HG03354 (cell line): ENCODE results near the gene CHPF.

ENCODE experiments used
- ATAC-seq: cut with Tn5 transposase; IDR thresholded peaks from one replicate; pipeline ENCODE4 v1.9.1; 2021; ENCODE audit warnings: mild to moderate bottlenecking; ENCODE audit not compliant: unreplicated experiment, poor library complexity, severe bottlenecking

The CHPF gene

DNA sequence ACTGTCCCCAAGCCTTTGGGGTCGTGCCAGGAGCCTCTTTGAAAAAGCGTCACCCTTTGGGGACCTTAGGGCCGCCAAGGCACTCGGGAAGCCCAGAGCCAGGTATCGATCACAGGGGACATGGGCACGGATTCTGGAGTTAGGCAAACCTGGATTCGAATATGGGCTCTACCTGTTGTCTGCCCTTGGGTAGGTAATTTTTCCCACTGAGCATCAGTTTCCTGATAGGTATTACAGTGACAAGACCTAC is 9.5 kb upstream of the CHPF start:
- ATAC-seq = no peak

DNA sequence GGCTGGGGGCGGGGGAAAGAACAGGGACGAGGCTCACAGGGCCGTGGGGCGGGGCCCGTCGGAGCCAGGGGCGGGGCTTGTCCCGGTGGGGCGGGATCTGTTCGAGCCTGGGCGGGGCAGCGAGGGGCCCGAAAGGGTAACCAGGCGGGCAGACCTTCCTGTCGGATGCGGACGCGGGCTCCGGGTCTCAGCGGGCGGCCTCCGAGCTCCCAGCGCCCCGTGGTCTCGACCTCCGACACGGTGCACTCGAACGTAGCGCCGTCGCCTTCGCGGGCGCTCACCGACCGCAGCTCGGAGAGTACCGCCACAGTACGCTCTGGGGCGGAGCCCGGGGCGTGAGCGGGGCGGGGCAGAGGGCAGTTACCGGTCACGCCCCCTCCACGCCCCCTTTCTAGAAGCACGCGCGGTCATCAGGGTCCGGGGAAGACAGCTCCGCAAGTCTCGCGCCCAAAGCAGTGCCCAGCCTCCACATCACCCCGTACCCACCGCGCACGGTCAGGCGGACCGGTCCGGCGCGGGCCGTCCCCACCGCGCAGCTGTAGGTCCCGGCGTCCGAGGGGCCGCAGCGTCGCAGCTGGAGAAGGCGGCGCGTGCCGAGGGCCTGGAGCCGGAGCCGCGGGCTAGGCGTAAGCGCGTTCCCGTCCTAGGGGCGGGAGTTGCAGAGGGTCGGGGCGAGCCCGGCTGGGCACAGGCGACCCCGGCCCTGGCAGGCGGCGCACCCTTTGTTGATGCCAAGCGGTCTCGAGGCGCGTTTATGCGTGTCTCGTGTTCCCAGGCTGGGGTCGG is 9.0 kb upstream of the CHPF start:
- ATAC-seq = peak; percentile 93

DNA sequence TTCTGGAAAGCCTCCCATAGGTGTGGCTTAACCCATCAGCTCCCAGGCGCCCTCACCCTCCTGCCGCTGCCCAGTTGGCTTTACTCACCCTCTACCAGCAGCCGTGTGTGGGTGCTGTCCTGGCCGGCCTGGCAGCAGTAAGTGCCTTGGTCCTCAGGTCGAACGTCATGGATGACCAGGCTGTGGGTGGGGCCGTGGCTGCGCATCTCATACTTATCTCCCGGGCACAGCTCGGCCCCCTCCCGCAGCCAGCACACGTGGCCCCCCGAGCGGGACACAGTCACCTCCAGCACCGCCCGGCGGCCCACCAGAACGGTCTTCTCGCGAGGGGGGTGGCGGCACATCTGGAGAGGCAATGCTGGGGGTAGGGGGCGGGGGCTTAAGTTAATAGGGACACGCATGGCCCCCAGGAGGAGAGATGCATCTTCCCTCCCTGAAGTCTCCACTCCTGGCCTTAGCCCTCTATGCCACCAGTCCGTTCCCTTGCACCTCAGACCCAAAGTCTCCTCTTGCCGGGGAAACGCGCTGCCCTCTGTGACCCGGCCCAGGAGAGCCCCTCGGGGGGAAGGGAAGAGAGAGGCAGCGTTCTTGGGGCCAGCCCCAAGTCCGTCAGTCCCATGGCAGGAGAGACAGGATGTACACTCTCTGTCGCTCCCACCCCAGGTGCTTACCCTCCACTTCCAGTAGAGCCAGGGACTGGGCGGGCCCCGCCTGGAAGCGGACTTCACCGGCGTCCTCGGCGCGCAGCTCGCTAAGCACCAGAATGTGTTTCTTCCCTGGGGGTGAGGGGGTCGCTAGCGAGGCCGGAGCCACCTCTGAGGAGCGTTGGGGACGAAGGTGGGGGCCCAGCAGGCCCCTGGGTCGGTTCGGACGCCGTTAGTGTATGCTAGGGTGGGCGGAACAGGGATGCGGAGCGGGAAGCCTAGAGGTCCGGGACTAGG is 8.1 kb upstream of the CHPF start:
- ATAC-seq = peak; percentile 11

DNA sequence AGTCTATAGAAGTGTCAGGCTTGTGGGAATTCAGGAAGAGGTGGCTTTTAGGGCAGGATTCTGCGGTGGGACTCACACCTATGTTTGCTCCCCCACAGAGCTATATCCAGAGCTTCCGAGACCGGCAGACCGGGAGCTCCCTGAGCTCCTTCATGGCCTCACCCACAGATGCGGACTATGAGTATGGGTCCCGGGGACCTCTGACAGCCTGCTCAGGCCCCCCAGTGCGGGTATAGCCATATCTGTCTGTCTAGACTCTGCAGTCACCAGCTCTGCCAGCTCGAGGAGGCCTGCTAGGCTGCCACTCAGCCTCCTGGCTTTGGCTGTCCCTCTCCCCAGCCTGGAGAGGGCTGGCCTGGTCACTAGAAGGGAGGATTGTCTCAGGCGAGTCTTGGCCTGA is 6.0 kb upstream of the CHPF start:
- ATAC-seq = no peak

DNA sequence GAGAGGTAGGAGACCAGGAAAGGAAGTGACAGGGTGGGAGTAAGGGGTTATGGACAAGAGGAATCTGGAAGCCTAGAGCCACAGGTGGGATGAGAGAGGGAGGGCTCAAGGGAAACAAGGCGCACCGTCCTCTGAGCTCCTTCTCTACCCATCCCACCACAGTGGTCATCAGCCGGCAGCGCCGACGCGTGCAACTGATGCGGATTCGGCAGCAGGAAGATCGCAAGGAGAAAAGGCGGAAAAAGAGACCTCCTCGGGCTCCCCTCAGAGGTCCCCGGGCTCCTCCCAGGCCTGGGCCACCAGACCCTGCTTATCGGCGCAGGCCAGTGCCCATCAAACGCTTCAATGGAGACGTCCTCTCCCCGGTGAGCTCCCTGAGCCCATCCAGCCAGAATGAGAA is 5.4 kb upstream of the CHPF start:
- no peak for ATAC-seq

DNA sequence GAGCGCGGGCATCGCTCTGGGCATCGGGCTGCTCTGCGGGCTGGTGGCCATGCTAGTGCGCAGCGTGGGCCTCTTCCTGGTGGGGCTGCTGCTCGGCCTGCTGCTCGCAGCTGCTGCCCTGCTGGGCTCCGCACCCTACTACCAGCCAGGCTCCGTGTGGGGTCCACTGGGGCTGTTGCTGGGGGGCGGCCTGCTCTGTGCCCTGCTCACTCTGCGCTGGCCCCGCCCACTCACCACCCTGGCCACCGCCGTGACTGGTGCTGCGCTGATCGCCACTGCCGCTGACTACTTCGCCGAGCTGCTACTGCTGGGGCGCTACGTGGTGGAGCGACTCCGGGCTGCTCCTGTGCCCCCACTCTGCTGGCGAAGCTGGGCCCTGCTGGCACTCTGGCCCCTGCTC is 4.0 kb upstream of the CHPF start:
- ATAC-seq = no peak

DNA sequence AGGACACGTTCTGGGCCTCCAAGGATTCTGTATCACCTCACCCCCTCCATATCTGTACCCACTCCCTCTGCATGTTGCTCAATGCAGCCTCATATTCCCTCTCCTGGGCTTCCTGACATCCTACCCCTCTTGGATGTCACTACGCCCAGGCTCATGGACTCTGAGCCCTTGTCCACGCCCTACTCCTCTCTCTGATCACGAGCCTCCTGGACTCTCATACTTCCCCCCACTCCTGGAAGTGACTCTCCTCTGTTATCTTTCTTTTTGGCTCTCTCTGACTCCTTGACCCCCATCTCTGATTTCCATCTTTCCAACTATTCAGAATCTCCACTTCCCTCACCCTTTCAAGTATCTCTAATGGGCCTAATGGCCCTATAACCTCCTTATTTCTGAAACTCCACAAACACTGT is 2.3 kb upstream of the CHPF start:
- ATAC-seq = no peak

DNA sequence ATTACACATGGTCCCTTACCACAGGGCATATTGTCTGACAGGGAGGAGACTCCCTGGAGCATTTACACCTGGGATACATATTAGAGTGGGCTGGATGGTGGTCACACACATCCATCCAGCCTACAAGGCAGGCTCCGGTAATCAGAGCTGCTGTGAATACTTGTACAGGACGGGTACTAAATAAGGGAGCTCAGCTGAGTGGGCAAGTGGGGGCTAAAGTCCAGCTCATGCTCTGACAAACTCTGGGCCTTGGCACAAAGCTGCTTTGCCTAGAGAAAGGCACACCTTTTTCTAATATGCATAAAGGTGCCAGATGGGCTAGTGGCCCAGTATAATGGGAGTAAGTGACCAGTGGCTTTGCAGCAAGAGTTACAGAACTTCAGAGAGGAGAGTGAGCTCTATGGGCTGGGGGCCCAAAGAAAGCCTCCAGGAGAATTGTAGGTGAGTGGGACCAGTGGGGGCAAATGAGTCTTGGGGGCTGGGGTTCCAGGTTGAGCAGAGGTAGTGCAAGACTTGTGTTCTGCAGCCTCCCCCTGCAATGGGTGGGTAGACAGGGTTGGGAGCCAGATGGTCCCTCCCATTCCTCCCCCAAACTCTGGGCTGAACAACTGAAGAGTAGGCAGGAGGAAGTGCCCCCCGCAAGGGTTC is 1.8 kb upstream of the CHPF start:
- no peak for ATAC-seq

DNA sequence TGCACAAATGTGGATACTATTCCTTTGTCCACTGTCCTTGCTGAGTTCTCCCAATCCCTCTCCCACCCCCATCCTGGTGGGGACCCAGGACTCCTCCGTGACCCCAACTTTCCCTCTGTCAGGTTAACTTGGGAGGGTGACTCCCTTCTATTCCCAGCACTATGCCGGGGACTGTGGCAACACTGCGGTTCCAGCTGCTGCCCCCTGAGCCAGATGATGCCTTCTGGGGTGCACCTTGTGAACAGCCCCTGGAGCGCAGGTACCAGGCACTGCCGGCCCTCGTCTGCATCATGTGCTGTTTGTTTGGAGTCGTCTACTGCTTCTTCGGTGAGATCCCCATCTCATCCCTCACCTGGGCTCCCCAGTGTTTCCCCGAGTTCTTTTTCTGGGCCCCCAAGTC is 958 bp upstream of the CHPF start:
- no peak for ATAC-seq

DNA sequence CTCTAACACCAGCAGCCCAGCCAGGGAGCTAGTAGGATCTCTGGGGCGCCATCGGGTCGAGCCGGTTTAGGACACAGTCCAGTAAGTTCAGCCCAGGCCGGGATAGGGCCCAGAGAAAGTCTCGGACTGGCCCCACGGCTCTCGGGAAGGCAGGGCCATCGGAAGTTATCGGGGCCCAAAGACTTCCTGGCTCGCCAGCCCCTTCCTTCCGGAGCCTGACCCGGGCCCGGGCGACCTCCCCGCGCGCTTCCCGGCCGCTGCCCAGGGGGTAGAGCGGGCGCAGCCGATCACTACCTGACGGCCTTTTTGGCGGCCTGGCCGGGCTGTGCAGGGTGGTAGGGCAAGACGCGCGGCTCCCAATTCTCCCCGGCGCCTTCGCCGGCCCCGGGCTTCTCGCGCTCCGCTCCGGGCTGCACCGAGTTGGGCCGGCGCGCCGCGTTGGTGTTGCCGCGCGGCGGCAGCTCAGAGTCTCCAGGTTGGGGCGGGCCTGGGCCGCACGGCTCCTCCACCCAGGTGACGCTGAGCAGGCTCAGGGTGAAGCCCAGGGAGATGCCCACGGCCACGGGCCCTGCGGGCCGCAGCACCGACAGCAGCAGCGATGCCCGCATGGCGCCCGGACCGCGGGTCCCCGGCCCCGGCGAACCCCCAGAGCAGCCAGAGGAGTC is 546 bp downstream of the CHPF start:
- peak; percentile 41 for ATAC-seq

DNA sequence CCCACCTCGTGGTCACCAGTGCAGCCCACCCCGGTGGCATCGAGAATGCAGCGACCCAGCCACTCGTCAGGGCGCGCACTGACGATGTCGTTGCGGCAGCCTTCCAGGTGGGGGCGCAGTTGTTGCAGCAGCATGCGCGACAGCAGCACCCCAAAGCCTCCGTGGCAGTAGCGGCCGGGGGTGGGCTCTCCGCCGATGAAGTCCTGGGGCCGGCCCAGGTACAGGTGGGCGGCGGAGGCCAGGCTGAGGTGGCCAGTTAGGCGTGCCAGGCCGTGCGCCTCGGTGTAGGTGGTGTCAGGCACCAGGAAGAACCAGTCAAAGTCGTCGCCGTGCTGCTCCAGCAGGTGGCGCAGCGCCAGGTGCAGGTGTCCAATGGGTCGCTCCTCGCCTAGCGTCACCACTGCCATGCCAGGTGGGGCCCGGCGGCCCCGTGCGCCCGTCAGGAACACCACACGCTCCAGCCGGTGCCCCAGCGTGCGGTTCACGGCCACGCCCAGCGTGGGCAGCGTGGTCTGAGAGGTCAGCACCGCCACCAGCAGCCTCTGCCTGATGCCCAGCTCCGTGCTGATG is 1.9 kb downstream of the CHPF start:
- peak; percentile 54 for ATAC-seq

DNA sequence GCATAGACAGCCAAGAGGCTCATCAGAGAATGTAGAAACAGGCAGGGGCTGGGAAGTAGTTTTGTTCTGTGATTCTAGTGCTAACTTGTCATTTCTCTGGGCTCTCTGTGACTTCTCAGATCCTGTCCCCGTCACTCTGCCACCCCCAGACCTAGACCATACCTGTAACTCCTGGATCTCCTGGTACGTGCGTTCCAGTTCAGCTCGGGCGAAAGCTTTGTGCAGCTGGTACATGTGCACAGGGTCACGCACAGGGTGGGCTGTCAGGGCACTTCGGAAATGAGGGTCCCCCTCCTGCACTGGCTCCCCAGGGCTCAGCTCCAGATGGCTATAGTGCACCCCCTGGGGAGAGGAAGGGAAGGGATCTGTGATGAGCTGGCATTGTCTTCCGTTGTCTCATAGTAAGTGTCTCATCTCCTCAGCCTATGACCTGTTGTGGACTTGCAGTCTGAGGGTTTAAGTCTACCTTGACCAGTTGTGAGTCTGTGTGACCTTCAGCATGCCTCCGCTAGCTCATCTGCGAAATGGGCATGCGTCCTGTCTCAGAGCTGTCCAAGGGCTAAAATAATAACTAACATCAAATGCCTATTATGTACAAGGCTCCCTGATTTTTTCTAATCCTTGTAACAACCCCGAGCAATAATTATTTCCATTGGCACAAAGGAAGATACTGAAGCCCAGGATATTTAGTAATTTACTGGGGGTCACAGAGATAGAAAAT is 2.7 kb downstream of the CHPF start:
- no peak for ATAC-seq

DNA sequence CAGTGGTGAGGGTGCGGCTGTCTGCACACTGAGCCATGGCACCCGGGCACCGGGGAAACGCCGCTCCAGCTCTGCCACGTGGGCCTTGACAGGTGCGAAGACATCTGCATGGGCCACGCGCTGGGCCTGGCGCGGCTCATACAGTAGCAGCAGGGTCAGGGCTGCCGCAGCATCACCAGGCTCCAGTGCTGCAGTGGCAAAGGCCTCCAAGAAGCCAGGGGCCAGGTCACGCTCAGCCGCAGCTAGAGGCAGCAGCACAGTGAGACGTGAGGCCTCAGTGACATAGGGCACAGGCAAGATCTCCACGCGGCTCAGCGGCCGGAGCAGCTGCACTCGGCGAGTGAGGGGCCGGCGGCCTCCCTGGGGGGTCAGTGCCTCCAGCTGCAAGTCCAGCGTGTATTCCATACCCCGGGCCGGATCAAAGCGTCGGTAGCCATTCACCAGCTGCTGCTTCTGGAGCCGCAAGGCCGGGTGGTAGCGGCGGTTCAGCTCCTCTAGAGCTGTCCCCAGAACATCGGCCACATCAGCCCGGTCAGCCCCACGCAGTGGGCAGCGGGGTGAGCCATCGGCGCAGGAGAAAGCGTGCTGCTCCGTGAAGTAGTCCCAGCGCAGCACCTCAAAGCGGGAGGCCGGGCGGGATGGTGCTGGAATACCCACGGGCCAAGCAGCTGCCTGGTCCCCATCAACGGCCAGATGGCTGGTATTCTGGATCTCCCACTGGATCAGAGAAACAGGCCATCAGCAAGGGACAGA is 3.5 kb downstream of the CHPF start:
- ATAC-seq = no peak

DNA sequence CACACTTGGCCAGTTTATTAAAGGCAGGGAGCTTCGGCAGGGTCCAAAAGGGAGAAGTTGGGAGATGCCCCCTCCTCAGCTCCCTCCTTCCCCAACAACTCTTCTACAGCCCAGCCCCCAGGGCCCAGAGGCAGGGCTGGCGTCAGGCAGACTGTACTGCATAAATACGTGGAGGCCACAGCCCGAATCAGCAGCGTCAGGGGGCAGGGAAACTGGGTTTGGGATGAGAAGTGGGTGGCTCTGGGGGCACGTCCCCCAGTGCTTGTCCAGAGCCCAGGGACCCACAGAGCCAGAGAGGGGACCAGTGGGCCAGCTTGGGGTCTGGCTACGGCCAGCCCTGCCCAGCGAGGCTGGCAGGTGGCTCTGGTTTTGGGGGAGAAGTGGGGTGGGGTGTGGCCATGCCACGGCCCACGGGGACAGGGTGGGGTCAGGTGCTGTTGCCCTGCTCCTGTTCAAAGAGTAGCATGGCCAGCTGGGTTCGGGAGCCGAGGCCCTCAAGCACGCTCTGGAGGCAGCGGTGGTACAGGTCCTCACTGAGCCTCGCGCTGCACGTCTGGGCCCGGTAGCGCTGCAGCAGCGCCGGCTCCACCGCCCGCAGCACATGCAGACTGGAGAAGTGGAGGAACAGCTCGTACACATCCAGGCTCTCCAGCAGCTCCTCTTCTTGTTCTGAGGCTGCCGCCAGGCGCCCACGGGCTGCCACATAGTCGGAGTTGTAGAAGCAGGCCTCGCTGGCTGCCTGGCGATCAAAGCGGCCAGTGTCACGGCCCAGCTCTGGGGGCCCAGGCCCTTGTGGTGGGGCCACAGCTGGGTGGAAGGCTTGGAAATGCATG is 4.4 kb downstream of the CHPF start:
- no peak for ATAC-seq

DNA sequence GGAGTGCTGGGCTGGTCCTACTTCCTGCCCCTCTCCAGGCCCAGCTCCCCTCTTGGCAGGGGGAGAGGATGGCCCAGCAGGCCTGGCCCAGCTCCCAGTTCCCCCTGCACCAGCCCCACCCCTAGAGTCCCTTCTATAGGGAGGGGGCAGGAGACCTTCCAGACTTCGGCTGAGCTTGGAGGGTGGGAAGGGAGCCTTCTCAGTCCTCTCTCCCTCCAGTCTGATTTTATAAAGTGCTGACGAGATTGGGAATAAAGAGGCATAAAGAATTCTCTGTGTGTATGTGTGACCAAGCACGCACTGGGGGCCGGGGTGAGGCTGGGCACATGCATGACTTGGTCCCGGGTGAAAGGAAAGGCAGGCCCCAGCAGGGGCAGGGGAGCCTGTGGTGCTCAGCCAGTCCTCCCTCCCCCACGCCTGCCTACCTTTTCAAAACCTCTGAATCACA is 5.1 kb downstream of the CHPF start:
- no peak for ATAC-seq

DNA sequence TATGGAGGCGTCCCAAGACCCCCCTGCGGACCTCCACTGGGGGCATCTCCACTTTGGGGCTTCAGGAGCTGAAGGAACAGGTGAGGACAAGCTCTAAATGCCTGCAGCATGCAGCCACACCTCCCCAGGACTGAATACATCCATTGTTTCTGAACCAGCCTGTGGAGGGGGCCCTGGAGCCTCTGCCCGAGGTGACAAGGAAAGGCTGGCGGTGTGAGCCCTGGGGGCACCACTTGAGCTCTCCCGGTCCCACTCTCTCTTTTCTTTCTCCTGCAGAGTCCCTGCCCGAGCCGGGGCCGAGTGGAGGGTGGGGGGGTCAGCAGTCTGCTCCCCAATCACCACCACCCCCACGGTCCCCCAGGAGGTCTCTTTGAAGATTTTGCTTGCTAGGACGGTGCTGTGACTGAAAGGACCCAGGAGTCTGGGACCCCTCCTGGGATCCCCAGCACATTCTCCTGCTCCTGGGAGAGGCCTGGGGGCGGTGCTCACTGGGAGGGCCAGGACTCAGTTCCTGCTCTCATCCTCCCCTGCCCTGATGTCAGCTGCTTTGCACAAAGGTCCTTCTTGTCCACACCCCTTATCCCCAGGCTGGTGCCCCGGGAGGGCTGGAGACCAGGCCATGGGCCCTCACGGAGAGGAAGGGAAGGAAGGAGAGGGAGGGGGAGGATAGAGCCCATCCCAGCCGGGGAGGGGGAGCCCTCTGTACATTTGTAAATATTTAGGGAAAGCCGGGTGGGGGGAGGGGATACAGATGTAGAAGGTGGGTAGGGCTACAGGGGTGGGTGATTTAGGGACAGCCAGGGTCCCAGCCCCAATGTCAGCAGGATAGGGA is 5.7 kb downstream of the CHPF start:
- ATAC-seq = no peak

DNA sequence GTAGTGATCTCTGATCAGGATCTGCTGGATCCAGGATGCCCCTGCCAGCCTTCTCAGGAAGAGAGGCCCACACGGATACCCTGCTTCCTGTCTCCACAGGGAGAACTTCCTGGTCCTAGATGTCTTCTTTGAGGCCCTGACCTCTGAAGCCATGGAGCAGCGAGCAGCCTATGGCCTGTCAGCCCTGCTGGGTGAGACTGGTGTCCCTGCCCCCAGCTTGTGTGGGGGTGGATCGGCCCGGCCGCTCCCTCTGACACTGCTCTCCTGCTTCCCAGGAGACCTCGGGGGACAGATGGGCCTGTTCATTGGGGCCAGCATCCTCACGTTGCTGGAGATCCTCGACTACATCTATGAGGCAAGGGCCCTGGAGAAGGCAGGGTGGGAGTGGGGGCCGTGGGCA is 6.6 kb downstream of the CHPF start:
- ATAC-seq = no peak
